Kidney (tissue), 14 donors: ENCODE results near the gene CXorf38. TPM values are rescaled to one million over a fixed set of nuclear protein-coding genes. Genes with fewer than 3 reads are reported as not detected.

ENCODE experiments used
- DNase-seq, 5 donors: peaks; one replicate each; pipeline ENCODE4 v3.0.0-alpha.2; 2013 to 2020
- FAIRE-seq: peaks from 2 replicates; lab custom pipeline; 2012; peaks lifted over from hg19 to GRCh38; lab: Jason Lieb, UNC
- H3K27ac ChIP-seq, 2 donors: one replicate each; pipeline ENCODE4 v1.7.0; 2013; ENCODE audit warnings: low read depth in 2 of 2, low read length in 2 of 2, inconsistent platforms in 1 of 2
- H3K27me3 ChIP-seq: one replicate; pipeline ENCODE4 v1.7.1; 2013; ENCODE audit warnings: low read length, inconsistent platforms; ENCODE audit not compliant: control insufficient read depth, insufficient read depth
- H3K36me3 ChIP-seq, 3 donors: one replicate each; pipeline versions ENCODE4 v1.7.0 to v1.7.1; 2013; ENCODE audit warnings: low read length in 3 of 3, control low read depth in 1 of 3, inconsistent platforms in 1 of 3; ENCODE audit not compliant: insufficient read depth in 3 of 3, control insufficient read depth in 2 of 3
- H3K4me1 ChIP-seq, 3 donors: one replicate each; pipeline versions ENCODE4 v1.7.0 to v1.7.1; 2013; ENCODE audit warnings: low read length in 3 of 3, inconsistent platforms in 1 of 3, low read depth in 1 of 3; ENCODE audit not compliant: control insufficient read depth in 2 of 3, insufficient read depth in 2 of 3
- H3K4me3 ChIP-seq, 3 donors: one replicate each; pipeline versions ENCODE4 v1.7.0 to v1.8.1; 2013; ENCODE audit warnings: low read length in 3 of 3, control low read depth in 1 of 3, inconsistent platforms in 1 of 3
- H3K9ac ChIP-seq, 3 donors: one replicate each; pipeline versions ENCODE4 v1.7.0 to v1.7.1; 2013; ENCODE audit warnings: low read length in 3 of 3, control low read depth in 1 of 3, inconsistent platforms in 1 of 3
- H3K9me3 ChIP-seq, 3 donors: one replicate each; pipeline versions ENCODE4 v1.7.0 to v1.7.1; 2013; ENCODE audit warnings: low read length in 3 of 3, control low read depth in 1 of 3, inconsistent platforms in 1 of 3; ENCODE audit not compliant: control insufficient read depth in 2 of 3, insufficient read depth in 1 of 3
- CTCF ChIP-seq: IDR thresholded peaks from 3 replicates; pipeline ENCODE4 v1.5.1; 2012; ENCODE audit warnings: mild to moderate bottlenecking, moderate library complexity, borderline replicate concordance; ENCODE audit not compliant: insufficient read depth; ENCODE audit errors: extremely low read depth
- intact Hi-C: fragments of 100-400 bp; cut with DNase I; formaldehyde crosslinking; loops from one replicate; pipeline ENCODE4 v1.11.1; 2022
- polyA plus RNA-seq: library from polyadenylated mRNA; stranded (reverse); fragments of 350-450 nt; fragmentation: Illumina TruSeq; extraction: RNeasy Lipid Tissue Mini Kit (QIAGEN cat#74804); gene quantifications from one replicate; pipeline ENCODE4 v1.2.3, GENCODE V29; 2014; ENCODE audit warnings: low read depth, low replicate concordance; ENCODE audit not compliant: insufficient read depth
- total RNA-seq: library from RNA; stranded (reverse); fragmentation: NEBNext Ultra II Directional; extraction: Animal tissue kit (Norgen Biotek cat#: 25700); gene quantifications from one replicate; pipeline ENCODE4 v1.2.1, GENCODE V29; 2021
- donor health status: control.
- donor health status: control.
- donor health status: control.
- donor health status: control.
- donor health status: control.
- donor health status: DM: yes; HTN: yes; CAD: no.
- donor health status: Normal renal cell carcinoma (clear cell type).

Gene CXorf38
- total and polyA plus RNA-seq, 2 donors from 2014 or later, result 6.3 to 19.3 TPM

- no peak overlapping the region for H3K4me3 ChIP-seq
- no peak overlapping the region for H3K9ac ChIP-seq
- intact Hi-C loops, result no loop called here
- TF ChIP-seq CTCF, result no peak
- DNase-seq (no peak), FAIRE-seq (no peak)
- no peak overlapping the region for H3K27ac ChIP-seq
- H3K36me3 ChIP-seq, result peaks cover 0 to under 1% (median 0%) of the 10 kb centered on the region in 3 donors
- H3K4me1 ChIP-seq, result no peaks in the 10 kb centered on the region
- H3K9me3 ChIP-seq, result no peaks in the 10 kb centered on the region
- H3K27me3 ChIP-seq, result peaks cover 7% of the 10 kb centered on the region
These were observed 6.2 kb upstream of the CXorf38 start for GRCh38 chrX:40653535-40653934.

- no peak for FAIRE-seq
These were observed 5.3 kb upstream of the CXorf38 start for GRCh38 chrX:40652664-40653063.

GRCh38 chrX:40651620-40652223, 4.4 kb upstream of the CXorf38 start:
- H3K27me3 ChIP-seq, result peaks cover 10% of the 10 kb centered on the region
- FAIRE-seq (peak; percentile 97), DNase-seq (peak in 4 of 5 donors; percentile 58 to 78 (median 76))
- no peak overlapping the region for H3K4me3 ChIP-seq
- H3K27ac ChIP-seq, result no peak overlapping the region
- peak; percentile 64 for TF ChIP-seq CTCF
- no peaks in the 10 kb centered on the region for H3K36me3 ChIP-seq
- intact Hi-C loops, result no loop called here
- no peaks in the 10 kb centered on the region for H3K9me3 ChIP-seq
- no peak overlapping the region for H3K9ac ChIP-seq
- no peaks in the 10 kb centered on the region for H3K4me1 ChIP-seq

More at GRCh38 chrX:40652664-40653063, 5.3 kb upstream of the CXorf38 start:
- Histone ChIP-seq H3K4me3 (no peak overlapping the region), H3K27ac (no peak overlapping the region), H3K4me1 (no peaks in the 10 kb centered on the region), H3K9me3 (no peaks in the 10 kb centered on the region), H3K27me3 (peaks cover 10% of the 10 kb centered on the region), H3K36me3 (no peaks in the 10 kb centered on the region), H3K9ac (no peak overlapping the region)
- intact Hi-C loops, result no loop called here
- TF ChIP-seq CTCF, result no peak
- no peak for DNase-seq
